HL-60 (cell line): ENCODE measurements around the gene ZYG11B.

Source experiments
- GABPA ChIP-seq: IDR thresholded peaks from 2 replicates; pipeline ENCODE4 v1.6.1; 2012; ENCODE audit warnings: low read depth
- POLR2AphosphoS5 ChIP-seq: IDR thresholded peaks from 2 replicates; pipeline ENCODE4 v1.6.1; 2012; ENCODE audit warnings: low read depth
- TF ChIP-seq, protein P1 (sequence below): IDR thresholded peaks from one replicate; pipeline ENCODE4 v1.5.1; 2011; ENCODE audit warnings: low read length, control low read depth, inconsistent platforms; ENCODE audit not compliant: insufficient read depth
- TF ChIP-seq, protein P2 (sequence below): IDR thresholded peaks from 2 replicates; pipeline ENCODE4 v1.6.1; 2012; ENCODE audit warnings: low read depth; ENCODE audit not compliant: insufficient replicate concordance

DNA sequence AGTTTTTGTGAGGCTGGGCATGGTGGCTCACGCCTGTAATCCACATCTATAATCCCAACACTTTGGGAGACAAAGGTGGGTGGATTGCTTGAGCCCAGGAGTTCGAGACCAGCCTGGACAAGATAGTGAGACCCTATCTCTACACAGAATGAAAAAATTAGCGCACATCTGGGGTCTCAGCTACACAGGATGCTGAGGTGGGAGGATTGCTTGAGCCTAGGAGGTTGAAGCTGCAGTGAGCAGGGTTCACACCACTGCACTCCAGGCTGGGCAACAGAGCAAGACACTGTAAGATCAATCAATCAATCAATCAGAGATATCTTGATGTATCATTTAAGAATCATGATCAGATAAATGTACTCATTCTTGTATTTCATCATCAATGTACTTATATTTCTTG is 7.1 kb downstream of the ZYG11B start:
- TF ChIP-seq, protein P1, sequence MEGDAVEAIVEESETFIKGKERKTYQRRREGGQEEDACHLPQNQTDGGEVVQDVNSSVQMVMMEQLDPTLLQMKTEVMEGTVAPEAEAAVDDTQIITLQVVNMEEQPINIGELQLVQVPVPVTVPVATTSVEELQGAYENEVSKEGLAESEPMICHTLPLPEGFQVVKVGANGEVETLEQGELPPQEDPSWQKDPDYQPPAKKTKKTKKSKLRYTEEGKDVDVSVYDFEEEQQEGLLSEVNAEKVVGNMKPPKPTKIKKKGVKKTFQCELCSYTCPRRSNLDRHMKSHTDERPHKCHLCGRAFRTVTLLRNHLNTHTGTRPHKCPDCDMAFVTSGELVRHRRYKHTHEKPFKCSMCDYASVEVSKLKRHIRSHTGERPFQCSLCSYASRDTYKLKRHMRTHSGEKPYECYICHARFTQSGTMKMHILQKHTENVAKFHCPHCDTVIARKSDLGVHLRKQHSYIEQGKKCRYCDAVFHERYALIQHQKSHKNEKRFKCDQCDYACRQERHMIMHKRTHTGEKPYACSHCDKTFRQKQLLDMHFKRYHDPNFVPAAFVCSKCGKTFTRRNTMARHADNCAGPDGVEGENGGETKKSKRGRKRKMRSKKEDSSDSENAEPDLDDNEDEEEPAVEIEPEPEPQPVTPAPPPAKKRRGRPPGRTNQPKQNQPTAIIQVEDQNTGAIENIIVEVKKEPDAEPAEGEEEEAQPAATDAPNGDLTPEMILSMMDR, result no peak
- no peak for TF ChIP-seq POLR2AphosphoS5
- TF ChIP-seq, protein P2, sequence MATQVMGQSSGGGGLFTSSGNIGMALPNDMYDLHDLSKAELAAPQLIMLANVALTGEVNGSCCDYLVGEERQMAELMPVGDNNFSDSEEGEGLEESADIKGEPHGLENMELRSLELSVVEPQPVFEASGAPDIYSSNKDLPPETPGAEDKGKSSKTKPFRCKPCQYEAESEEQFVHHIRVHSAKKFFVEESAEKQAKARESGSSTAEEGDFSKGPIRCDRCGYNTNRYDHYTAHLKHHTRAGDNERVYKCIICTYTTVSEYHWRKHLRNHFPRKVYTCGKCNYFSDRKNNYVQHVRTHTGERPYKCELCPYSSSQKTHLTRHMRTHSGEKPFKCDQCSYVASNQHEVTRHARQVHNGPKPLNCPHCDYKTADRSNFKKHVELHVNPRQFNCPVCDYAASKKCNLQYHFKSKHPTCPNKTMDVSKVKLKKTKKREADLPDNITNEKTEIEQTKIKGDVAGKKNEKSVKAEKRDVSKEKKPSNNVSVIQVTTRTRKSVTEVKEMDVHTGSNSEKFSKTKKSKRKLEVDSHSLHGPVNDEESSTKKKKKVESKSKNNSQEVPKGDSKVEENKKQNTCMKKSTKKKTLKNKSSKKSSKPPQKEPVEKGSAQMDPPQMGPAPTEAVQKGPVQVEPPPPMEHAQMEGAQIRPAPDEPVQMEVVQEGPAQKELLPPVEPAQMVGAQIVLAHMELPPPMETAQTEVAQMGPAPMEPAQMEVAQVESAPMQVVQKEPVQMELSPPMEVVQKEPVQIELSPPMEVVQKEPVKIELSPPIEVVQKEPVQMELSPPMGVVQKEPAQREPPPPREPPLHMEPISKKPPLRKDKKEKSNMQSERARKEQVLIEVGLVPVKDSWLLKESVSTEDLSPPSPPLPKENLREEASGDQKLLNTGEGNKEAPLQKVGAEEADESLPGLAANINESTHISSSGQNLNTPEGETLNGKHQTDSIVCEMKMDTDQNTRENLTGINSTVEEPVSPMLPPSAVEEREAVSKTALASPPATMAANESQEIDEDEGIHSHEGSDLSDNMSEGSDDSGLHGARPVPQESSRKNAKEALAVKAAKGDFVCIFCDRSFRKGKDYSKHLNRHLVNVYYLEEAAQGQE, result no peak
- TF ChIP-seq GABPA, result no peak
